Right ventricle myocardium superior (tissue), 1 donor: ENCODE results near the gene CLRN2. TPM values are rescaled to one million over a fixed set of nuclear protein-coding genes. Genes with fewer than 3 reads are reported as not detected.
"Not testable (repeated sequence)": the region's sequence is repeated elsewhere in the genome, so short reads cannot be mapped to it uniquely, and the experiment has no call there.

Source experiments
- ATAC-seq: fragments of 200-7000 bp; cut with Tn5 transposase; one replicate; pipeline ENCODE4 v1.9.1; 2020; ENCODE audit warnings: mild to moderate bottlenecking; ENCODE audit not compliant: poor library complexity
- DNase-seq: peaks from one replicate; pipeline ENCODE4 v3.0.0-alpha.2; 2020
- intact Hi-C: fragments of 100-400 bp; cut with DNase I; formaldehyde crosslinking; loops from one replicate; pipeline ENCODE4 v1.11.2; 2022
- total RNA-seq: library from RNA; stranded (reverse); fragmentation: NEBNext Ultra II Directional; extraction: Animal tissue kit (Norgen Biotek cat#: 25700); gene quantifications from one replicate; pipeline ENCODE4 v1.2.1, GENCODE V29; 2021
- donor health status: DM: no; HTN: yes; CAD: no; lungs with severe emphysema.

CLRN2 gene
- total RNA-seq, 1 donor from 2014 or later = not detected

- DNase-seq = no peak
- no peak for ATAC-seq
- intact Hi-C loops = no loop called here
Observed at GRCh38 chr4:17534705-17535104, 19.7 kb downstream of the CLRN2 start.

GRCh38 chr4:17535242-17535641, 20.3 kb downstream of the CLRN2 start:
- intact Hi-C loops = no loop called here
- DNase-seq (no peak), ATAC-seq (no peak)

GRCh38 chr4:17535906-17536305, 20.9 kb downstream of the CLRN2 start:
- ATAC-seq (no peak), DNase-seq (no peak)
- intact Hi-C loops = no loop called here

- ATAC-seq, intact Hi-C loops, DNase-seq: not testable (repeated sequence)
Observed at GRCh38 chr4:17537060-17537459, 22.1 kb downstream of the CLRN2 start.

- DNase-seq (no peak), ATAC-seq (no peak)
- intact Hi-C loops = no loop called here
Observed at GRCh38 chr4:17544205-17544604, 29.2 kb downstream of the CLRN2 start.

GRCh38 chr4:17544831-17545234, 29.9 kb downstream of the CLRN2 start:
- DNase-seq (no peak), ATAC-seq (no peak)
- intact Hi-C loops = loop anchor here (5.0 kb wide), 1 partner anchor 92 kb away; no protein-coding TSS in a partner anchor

GRCh38 chr4:17545374-17546140, 30.6 kb downstream of the CLRN2 start:
- intact Hi-C loops = loop anchor here (5.0 kb wide), 1 partner anchor 92 kb away; no protein-coding TSS in a partner anchor
- ATAC-seq = no peak
- DNase-seq = no peak

GRCh38 chr4:17546222-17546621, 31.3 kb downstream of the CLRN2 start:
- ATAC-seq (no peak), DNase-seq (no peak)
- intact Hi-C loops = loop anchor here (5.0 kb wide), 1 partner anchor 91 kb away; no protein-coding TSS in a partner anchor

GRCh38 chr4:17546678-17547077, 31.7 kb downstream of the CLRN2 start:
- no peak for DNase-seq
- intact Hi-C loops = loop anchor here (5.0 kb wide), 1 partner anchor 91 kb away; no protein-coding TSS in a partner anchor
- no peak for ATAC-seq

- intact Hi-C loops = loop anchor here (5.0 to 10.0 kb wide), 2 partner anchors 254 to 1042 kb away; no protein-coding TSS in a partner anchor
- no peak for ATAC-seq
- DNase-seq = no peak
Observed at GRCh38 chr4:17550549-17550948, 35.6 kb downstream of the CLRN2 start.

GRCh38 chr4:17552427-17552826, 37.5 kb downstream of the CLRN2 start:
- DNase-seq = no peak
- intact Hi-C loops = loop anchor here (5.0 to 10.0 kb wide), 2 partner anchors 252 to 1040 kb away; no protein-coding TSS in a partner anchor
- ATAC-seq = no peak

GRCh38 chr4:17554568-17554967, 39.6 kb downstream of the CLRN2 start:
- ATAC-seq = no peak
- DNase-seq = no peak
- intact Hi-C loops = loop anchor here (5.0 to 10.0 kb wide), 2 partner anchors 250 to 1038 kb away; no protein-coding TSS in a partner anchor

- DNase-seq (no peak), ATAC-seq (no peak)
- intact Hi-C loops = loop anchor here (10.0 kb wide), 1 partner anchor 248 kb away; no protein-coding TSS in a partner anchor
Observed at GRCh38 chr4:17556498-17556897, 41.5 kb downstream of the CLRN2 start.

GRCh38 chr4:17557880-17558279, 42.9 kb downstream of the CLRN2 start:
- intact Hi-C loops = loop anchor here (10.0 kb wide), 1 partner anchor 247 kb away; no protein-coding TSS in a partner anchor
- DNase-seq (no peak), ATAC-seq (no peak)

- intact Hi-C loops = loop anchor here (10.0 kb wide), 1 partner anchor 246 kb away; no protein-coding TSS in a partner anchor
- no peak for ATAC-seq
- no peak for DNase-seq
Observed at GRCh38 chr4:17558941-17559708, 44.2 kb downstream of the CLRN2 start.

GRCh38 chr4:17559709-17560048, 44.7 kb downstream of the CLRN2 start:
- intact Hi-C loops = loop anchor here (10.0 kb wide), 1 partner anchor 245 kb away; no protein-coding TSS in a partner anchor
- DNase-seq (no peak), ATAC-seq (no peak)

- intact Hi-C loops = no loop called here
- no peak for ATAC-seq
Observed at GRCh38 chr4:17560065-17560673, 45.2 kb downstream of the CLRN2 start.

GRCh38 chr4:17561195-17561909, 46.4 kb downstream of the CLRN2 start:
- ATAC-seq (no peak), DNase-seq (no peak)
- intact Hi-C loops = no loop called here

More at GRCh38 chr4:17560065-17560673, 45.2 kb downstream of the CLRN2 start:
- DNase-seq = no peak
